Adipose tissue (tissue), 3 donors: ENCODE measurements around the gene RASGRP3. TPM values are rescaled to one million over a fixed set of nuclear protein-coding genes. Genes with fewer than 3 reads are reported as not detected.

Experiments used
- H3K27ac ChIP-seq: one replicate; pipeline ENCODE4 v1.5.1; 2013; ENCODE audit warnings: low read depth, low read length
- whole genome bisulfite sequencing, 3 donors: extraction: QIAGEN DNeasy Blood & Tissue Kit; methylation state at CpG; one replicate each; pipeline ENCODE4 v1.1.7; 2013; 5-methylcytosine and 5-hydroxymethylcytosine counted together
- polyA plus RNA-seq, 3 donors: library from polyadenylated mRNA; stranded (reverse); fragments of 200-250 nt; gene quantifications; one replicate each; pipeline ENCODE4 v1.2.3, GENCODE V29; 2013
- donor health status: healthy with polysubstance abuse.
- donor health status: Bipolar disorder and iron deficiency.
- donor health status: healthy.

The RASGRP3 gene
- polyA plus RNA-seq, 3 donors = 2.3 to 6.1 (median 5.4) TPM

DNA sequence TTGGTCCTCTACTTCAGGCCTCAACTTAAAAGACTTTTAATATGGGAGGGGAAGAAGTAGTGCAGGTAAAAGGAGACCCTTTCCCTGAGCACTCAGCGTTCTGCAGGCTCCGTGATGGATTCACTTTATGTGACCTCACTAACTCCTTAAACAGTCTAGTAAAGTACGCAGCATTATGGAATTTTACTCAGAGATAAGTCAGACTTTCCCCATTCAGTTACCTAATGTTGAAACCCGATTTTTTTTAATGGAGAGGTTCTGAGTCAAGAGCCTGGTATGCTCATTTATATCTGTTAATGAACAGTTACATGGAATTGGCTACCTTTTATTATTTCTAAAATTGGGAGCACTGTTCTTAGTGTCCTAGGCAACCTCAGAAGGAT, 34.1 kb downstream of the RASGRP3 start:
- no peak overlapping the region for H3K27ac ChIP-seq
- WGBS, 3 donors = 68 to 82% (median 79%) methylated on average over 4 of the region's 4 CpGs

DNA sequence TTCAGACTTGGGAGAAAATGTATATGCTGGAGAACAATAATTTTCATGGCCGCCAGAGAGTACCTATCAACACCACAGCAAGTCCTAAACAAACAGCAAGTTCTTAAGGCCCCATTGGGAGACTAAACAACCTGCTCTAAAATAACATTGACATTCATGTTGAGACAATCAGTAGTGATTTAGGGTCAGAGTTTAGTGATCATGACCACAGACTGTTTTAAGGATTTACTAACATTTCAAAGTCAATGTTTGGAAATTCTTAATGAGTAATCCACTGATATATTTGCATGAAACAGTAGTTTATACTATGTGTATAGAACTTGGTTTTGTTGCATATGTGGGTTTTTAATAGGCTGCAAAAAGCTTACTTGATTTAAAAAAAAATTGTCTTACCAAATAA, 34.7 kb downstream of the RASGRP3 start:
- H3K27ac ChIP-seq = no peak overlapping the region
- WGBS, 3 donors = 92 to 97% (median 93%) methylated on average over 1 of the region's 1 CpG

DNA sequence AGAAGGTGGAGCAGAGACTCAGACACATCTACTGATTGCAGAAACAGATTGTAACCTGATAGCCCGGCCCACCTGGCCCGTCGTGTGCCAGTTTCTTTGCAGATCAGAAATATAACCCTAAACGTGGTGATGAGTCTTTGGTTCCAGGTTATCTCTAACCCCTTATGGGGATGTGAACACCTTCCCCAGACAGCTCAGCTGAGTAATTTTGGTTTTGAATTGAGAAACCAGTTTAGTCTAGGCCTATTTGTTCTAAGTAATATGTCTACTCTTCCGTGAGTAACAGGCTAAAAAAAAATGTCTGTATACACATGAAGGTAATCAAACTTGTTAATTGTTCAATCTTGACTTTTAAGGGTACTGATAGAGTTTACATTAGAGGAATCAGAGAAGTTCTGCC, 35.7 kb downstream of the RASGRP3 start:
- H3K27ac ChIP-seq = no peak overlapping the region
- WGBS, 3 donors = 63 to 86% (median 86%) methylated on average over 5 of the region's 5 CpGs

DNA sequence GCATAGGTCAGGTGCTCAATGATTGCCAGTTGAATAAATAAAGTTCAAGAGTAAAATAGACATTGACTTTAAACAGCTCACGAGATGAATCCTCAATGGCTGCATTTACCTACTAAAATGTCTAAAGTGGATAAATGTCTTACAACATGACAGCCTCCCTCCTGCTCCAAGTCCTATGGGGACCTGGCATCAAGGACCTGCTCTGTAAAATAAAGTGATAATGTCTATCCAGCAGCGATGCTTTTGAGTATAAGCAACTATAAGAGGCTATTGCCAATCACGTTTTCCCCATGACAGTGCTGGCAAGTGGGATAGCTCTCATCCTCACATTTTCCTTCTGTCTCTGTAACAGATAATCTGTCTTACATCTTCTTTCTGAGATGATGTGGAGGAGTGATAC, 37.0 kb downstream of the RASGRP3 start:
- 72 to 90% (median 85%) methylated on average over 3 of the region's 3 CpGs for WGBS, 3 donors

DNA sequence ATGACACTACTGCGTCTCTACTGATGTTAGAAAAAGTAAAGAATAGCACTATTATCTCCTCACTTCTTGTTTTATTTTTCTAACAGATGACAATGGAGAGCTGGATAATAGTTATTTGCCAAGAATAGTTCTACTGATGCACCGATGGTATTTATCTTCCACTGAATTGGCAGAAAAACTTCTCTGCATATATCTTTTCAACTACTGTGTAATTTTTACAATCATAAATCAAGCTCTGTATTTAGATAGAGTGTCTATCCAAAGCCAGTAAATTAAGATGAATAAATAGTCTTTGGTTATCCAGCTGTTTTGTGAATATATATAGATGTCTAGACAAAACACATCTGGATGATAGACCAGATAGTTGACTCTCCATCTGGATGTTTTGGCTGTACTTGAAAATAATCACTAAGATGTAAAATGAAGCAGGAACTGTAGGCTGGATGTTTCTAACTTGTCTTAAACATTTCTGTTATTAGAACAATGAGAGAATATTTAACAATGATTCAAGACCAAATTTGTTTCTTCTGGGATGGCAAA, 40.1 kb downstream of the RASGRP3 start:
- H3K27ac ChIP-seq = no peak overlapping the region
- 68 to 81% (median 69%) methylated on average over 2 of the region's 2 CpGs for whole genome bisulfite sequencing, 3 donors

More for the DNA sequence above, 37.0 kb downstream of the RASGRP3 start:
- no peak overlapping the region for H3K27ac ChIP-seq

DNA sequence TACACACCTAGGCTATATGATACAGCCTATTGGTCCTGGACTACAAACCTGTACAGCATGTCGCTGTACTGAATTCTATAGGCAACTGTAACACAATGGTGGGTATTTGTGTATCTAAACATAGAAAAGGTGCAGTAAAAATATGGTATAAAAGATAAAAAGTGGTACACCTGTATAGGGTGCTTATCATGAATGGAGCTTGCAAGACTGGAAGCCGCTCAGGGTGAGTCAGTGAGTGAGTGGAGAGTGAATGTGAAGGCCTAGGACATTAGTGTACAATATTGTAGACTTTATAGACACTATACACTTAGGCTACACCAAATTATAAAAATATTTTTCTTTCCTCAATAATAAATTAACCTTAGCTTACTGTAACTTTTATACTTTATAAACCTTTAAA, 41.8 kb downstream of the RASGRP3 start:
- 74 to 98% (median 91%) methylated on average over 2 of the region's 2 CpGs for WGBS, 3 donors
- no peak overlapping the region for H3K27ac ChIP-seq

DNA sequence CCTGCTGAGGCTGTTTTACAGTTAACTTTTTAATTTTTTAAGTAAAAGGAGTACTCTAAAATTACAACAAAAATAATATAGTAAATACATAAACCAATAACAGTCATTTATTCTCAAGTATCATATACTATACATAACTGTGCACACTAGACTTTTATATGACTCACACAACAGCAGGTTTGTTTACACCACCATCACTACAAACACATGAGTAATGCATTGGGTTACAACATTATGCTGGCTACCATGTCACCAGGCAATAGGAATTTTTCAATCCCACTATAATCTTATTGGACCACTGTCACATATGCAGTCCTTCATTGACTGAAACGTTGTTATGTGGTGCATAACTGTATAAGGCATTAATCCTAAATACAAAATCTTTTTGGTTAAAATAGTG, 42.5 kb downstream of the RASGRP3 start:
- 67 to 87% (median 84%) methylated on average over 1 of the region's 1 CpG for WGBS, 3 donors

GRCh38 chr2:33521791-33522281, 45.4 kb downstream of the RASGRP3 start:
- no peak overlapping the region for H3K27ac ChIP-seq
- WGBS, 3 donors = 35 to 87% (median 38%) methylated on average over 1 of the region's 1 CpG

More for the DNA sequence above, 42.5 kb downstream of the RASGRP3 start:
- no peak overlapping the region for H3K27ac ChIP-seq

- 68 to 81% (median 79%) methylated on average over 4 of the region's 4 CpGs for WGBS, 3 donors
- H3K27ac ChIP-seq = no peak overlapping the region
Measured at GRCh38 chr2:33522576-33522975, 46.1 kb downstream of the RASGRP3 start.

DNA sequence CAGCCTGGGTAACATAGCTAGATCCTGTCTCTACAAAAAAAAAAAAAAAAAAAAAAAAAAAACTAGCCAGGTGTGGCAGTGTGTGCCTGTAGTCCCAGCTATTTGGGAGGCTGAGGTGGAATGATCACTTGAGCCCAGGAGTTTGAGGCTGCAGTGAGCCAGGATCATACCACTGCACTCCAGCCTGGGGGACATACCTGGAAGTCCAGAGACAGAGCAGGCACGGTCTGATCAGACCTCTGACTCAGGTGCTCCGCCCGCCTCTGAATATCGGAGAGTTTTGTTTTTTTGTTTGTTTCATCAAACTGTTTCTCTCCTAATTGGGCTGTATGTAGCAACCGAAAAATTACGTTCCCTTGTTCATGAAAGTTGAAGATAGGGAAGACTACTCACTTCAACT, 49.2 kb downstream of the RASGRP3 start:
- H3K27ac ChIP-seq = no peak overlapping the region
- WGBS, 3 donors = 85 to 90% (median 89%) methylated on average over 6 of the region's 6 CpGs

- WGBS, 3 donors = 15 to 50% (median 15%) methylated on average over 2 of the region's 2 CpGs
- H3K27ac ChIP-seq = no peak overlapping the region
Measured at GRCh38 chr2:33526132-33526531, 49.7 kb downstream of the RASGRP3 start.

DNA sequence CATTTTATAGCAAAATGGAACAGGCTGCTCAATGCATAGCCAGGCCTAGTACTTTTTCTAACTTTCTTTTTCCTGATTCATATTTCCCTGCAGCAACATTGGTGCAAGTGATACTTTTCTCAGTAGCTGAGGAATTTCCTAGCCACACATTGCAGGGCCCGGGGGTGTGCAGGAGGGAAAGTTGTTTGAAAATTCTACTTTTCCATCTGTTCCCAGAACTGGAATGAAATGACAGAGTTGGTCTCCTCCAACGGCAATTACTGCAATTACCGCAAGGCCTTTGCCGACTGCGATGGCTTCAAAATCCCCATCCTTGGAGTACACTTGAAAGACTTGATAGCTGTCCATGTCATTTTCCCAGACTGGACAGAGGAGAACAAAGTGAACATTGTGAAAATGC, 50.5 kb downstream of the RASGRP3 start:
- no peak overlapping the region for H3K27ac ChIP-seq
- 95 to 98% (median 97%) methylated on average over 5 of the region's 5 CpGs for WGBS, 3 donors

DNA sequence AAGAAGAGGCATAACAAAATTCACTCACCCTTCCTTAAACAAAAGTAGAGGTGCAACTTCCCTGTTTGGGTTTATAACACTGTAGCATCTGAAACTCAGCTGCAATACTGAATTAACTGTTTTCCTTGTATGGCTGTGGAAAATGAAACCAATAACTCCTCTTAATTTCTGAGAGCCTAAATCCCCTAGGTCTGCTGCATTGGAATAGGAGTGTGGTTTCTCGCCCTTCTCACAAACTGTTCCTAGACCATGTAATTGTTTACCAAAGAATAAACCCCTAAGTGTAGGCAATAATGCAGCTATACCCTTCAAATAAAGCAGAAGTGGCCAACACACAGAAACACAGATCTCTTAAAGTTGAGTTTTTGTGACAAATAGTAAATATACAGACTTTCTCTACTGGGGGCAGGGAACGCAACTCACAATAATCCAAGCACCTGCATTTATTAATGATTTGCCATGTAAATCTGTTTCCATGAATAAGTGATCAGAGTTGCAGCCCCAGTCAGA, 52.0 kb downstream of the RASGRP3 start:
- no peak overlapping the region for H3K27ac ChIP-seq
- WGBS, 3 donors = 90 to 98% (median 94%) methylated on average over 2 of the region's 2 CpGs

DNA sequence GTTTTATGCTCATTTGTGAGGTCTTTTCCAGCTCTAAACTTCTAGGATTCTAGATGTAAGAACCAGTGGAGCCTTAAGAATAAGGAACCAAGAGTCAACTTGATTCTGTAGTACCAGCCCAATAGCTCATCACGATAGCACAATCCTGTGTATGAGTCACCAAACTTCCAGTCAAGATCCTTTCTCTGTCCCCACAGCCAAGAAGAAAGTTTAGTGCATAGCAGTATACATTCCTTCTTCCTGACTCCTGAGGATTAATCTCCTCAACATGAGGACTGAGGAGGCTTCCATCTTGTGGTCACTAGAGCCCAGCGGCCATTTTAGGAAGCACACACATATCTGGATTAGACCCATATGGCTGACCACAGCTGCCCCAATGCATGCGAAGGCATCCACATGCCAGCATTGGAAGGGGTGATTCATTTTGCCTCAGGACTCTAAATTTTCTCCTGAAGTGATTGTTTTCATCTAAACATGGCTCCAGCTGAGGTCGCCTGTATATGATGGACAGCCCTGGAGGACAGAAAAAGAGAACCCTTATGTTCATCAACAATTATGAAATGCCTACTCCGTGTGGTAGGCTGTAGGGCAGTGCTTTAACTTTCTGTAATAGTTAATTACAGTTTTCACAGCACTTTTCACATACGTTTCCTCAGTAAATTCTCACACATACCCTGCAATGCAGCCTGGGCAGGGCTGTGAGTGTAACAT, 53.5 kb downstream of the RASGRP3 start:
- WGBS, 3 donors = 82 to 87% (median 85%) methylated on average over 6 of the region's 6 CpGs
- no peak overlapping the region for H3K27ac ChIP-seq

DNA sequence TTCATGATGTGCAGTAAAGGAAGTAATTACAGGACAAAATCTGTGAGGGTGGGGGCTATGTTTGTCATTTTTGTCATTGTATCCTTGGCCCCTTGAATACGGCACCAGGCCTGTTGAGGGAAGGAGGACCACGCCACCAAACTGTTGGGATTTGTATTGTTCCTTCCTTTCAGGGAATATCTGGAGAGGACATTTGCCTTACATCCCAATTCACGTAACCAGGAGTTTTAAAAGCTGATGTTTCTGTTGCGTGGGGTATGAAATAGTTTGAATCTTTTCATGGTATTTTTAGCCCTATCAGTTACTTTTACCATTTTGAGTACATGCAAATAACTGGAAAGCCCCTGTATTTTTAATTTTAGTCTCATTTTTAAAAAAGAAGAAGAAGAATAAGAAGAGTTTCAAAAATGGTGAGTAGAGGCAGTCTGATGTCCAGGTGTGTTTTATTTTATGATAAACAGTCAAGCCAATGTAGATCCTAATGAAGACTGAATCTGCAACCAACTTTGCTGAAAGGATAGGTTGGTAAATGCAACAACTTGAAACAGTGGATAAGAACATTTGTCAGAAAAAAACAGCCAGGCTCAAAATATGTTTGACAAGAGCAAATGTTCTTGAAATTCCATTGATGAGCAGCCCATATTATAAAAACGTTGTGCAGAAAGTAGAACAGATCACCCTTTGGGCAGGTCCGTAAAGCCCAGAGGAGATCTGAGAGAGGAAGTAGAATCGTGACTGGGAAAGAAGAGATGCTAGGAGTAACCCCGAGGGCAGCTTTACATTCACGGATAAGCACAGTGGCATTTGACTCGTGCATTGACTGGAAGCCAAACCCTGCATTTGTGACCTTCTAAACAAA, 54.5 kb downstream of the RASGRP3 start:
- H3K27ac ChIP-seq = no peak overlapping the region
- 80 to 82% (median 81%) methylated on average over 10 of the region's 10 CpGs for WGBS, 3 donors

GRCh38 chr2:33531549-33532059, 55.2 kb downstream of the RASGRP3 start:
- 75 to 83% (median 75%) methylated on average over 3 of the region's 3 CpGs for WGBS, 3 donors
- no peak overlapping the region for H3K27ac ChIP-seq

- H3K27ac ChIP-seq = no peak overlapping the region
- WGBS, 3 donors = 46 to 58% (median 48%) methylated on average over 8 of the region's 8 CpGs
Measured at GRCh38 chr2:33532146-33532545, 55.7 kb downstream of the RASGRP3 start.

- no peak overlapping the region for H3K27ac ChIP-seq
Measured at GRCh38 chr2:33532966-33533365, 56.5 kb downstream of the RASGRP3 start.

GRCh38 chr2:33535421-33535820, 59.0 kb downstream of the RASGRP3 start:
- WGBS, 3 donors = 65 to 68% (median 67%) methylated on average over 3 of the region's 3 CpGs
- no peak overlapping the region for H3K27ac ChIP-seq

More at GRCh38 chr2:33532966-33533365, 56.5 kb downstream of the RASGRP3 start:
- 51 to 64% (median 59%) methylated on average over 2 of the region's 2 CpGs for WGBS, 3 donors
